ENCODE results near the gene THAP6.

Gene THAP6

DNA sequence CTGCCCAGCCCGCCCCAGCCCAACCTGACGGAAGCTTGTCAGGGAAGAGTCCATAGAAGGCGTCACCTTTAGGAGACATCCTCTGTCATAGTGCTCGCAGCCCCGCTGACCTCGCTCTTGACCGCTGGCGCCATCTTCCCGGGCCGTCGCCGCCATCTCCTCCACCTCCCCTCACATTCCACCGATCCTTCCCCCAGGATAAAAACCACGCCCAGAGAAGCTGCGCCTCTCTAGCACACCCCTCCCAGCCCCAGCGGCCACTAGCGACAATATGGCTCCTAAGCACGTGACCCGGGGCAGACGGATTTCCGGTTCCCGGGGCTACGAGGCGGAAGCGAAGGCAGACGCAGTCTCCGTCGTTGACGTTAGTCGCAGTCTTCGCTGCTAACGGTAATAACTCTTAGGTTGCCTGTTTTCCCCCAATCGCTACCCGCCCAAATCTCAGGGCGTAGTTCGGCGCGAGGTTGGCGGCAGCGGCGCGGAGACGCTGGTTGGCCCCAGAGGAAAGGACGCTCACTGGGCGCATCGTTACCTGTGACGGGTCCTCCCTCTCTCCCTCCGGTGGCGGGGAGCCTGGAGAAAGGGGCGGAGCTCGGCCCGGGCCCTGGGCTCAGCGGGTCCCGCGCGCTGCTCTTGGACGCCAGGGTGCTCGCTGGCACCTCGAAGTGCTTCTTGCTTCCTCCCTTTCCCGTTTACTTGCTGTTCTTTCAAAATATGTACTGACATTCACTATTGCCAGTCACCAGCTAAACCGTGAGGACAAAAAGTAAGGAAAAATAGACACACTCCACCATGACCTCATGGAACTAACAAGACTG lies at the start of gene THAP6, which contains the start of gene RCHY1:
Gene THAP6, plus strand, starts transcription at position 343 of the 818 bp plus-strand sequence. CDS start 980 bp downstream, outside the sequence.
Gene RCHY1, minus strand, starts transcription at position 273 of the 818 bp plus-strand sequence. Its CDS starts 117 bp downstream, at position 156.
- no peak for TF ChIP-seq CTCF (IDR thresholded peaks at IDR 0.05)
- no peak for TF ChIP-seq ZFX (IDR thresholded peaks at IDR 0.05; ENCODE audit: borderline replicate concordance)

GRCh38 chr4:75469896-75470295 lies 44.4 kb upstream of the THAP6 start:
- TF ChIP-seq CTCF (IDR thresholded peaks at IDR 0.05) (no peak), ZFX (IDR thresholded peaks at IDR 0.05; ENCODE audit: borderline replicate concordance) (no peak)
- H3K27ac ChIP-seq = no peak overlapping the region

More for the DNA sequence above, at the start of gene THAP6, which contains the start of gene RCHY1:
- peak within 1 kb of the TSS; percentile 94 for H3K27ac ChIP-seq

- TF ChIP-seq ZFX (IDR thresholded peaks at IDR 0.05; ENCODE audit: borderline replicate concordance) (no peak), CTCF (IDR thresholded peaks at IDR 0.05) (no peak)
- no peak overlapping the region for H3K27ac ChIP-seq
These were observed 43.5 kb upstream of the THAP6 start for GRCh38 chr4:75470738-75471137.

- no peak for TF ChIP-seq CTCF (IDR thresholded peaks at IDR 0.05)
- TF ChIP-seq ZFX (IDR thresholded peaks at IDR 0.05; ENCODE audit: borderline replicate concordance) = no peak
- H3K27ac ChIP-seq = no peak overlapping the region
These were observed 37.1 kb upstream of the THAP6 start for GRCh38 chr4:75477201-75477600.

DNA sequence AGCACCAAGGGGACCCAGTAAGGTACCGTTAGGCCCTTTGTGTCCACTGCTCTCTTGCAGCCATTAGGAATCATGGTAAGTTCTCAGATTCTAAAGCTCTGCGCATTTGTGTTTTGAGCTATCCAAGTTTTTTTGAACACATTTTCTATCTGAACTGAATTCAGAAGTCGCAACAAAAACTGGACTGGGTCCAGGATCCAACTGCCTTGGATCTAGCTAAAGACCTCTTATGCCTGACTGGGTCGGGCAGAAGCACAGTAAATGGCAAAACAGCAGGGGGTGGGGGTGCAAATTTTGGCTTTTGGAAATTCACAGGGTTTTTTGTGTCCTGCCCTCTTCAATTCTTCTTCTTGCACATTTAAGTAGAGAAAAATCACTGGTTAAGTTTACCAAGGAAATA lies 30.1 kb upstream of the THAP6 start:
- TF ChIP-seq CTCF (IDR thresholded peaks at IDR 0.05) = no peak
- TF ChIP-seq ZFX (IDR thresholded peaks at IDR 0.05; ENCODE audit: borderline replicate concordance) = no peak
- H3K27ac ChIP-seq = no peak overlapping the region

GRCh38 chr4:75490155-75490554 lies 24.1 kb upstream of the THAP6 start:
- H3K27ac ChIP-seq = no peak overlapping the region
- TF ChIP-seq CTCF (IDR thresholded peaks at IDR 0.05) (peak; percentile 58), ZFX (IDR thresholded peaks at IDR 0.05; ENCODE audit: borderline replicate concordance) (no peak)

DNA sequence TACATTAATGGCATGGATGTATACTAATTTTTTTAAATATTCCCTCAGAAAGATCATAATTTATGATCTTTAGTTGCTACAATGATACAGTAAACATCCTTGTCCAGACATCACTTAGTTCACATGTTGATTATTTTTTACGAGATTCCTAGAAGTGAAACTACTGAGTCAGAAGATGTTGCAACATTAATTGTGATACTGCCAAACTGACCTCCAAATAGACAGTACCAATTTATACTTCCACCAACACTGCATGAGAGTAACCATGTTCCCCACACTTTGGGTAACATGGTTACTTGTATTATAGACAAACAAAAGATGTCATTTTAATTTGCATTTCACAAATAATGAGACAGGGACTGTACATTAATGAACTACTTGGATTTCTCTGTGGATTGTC lies 19.7 kb upstream of the THAP6 start:
- no peak for TF ChIP-seq ZFX (IDR thresholded peaks at IDR 0.05; ENCODE audit: borderline replicate concordance)
- no peak for TF ChIP-seq CTCF (IDR thresholded peaks at IDR 0.05)
- no peak overlapping the region for H3K27ac ChIP-seq
